HG02943 (cell line): ENCODE results near the gene DDX41.
A peak's percentile ranks its signal among the peaks of the same experiment; 100 is the strongest.

ENCODE experiments used
- ATAC-seq: cut with Tn5 transposase; IDR thresholded peaks from one replicate; pipeline ENCODE4 v1.9.1; 2021; ENCODE audit warnings: mild to moderate bottlenecking, low read depth, moderate library complexity; ENCODE audit not compliant: unreplicated experiment

DDX41 gene

DNA sequence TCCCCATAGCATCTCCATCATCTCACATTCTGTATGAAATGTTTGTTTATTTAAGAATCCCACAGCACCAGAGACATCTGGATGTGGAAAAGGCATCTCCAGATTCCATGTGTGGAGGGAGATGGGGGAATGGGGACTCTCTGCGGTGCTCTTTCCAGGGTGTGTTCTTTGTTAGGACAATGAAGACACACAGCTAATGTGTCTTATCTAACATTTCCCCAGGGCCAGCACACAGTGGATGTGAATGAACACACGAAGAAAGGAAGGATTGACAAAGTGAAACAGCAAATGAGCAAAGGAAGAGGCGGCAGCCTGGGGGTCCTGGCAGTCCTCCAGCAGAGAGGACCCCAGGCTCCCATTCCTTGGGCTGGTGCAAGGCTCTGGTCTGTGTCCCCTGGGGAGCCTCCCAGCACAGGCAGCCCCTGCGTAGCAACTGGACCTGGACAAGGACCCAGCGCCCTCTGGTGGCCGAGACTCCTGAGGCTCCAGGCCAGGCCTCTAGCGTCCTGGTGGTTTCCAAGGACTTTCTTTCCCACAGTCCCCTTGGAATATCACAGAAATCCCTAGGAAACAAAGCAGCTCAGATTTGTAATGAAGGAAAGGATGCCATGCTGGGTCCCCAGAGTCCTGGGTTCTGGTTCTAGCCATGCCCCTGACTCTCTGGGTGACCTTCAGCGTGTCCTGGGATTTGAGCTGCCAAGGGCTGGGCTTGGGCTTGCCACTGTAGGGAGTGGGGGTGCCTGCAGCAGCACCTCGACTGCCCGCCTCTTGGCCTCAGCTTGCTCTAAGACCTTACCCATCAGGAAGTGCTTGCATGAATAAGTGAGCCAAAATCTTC is 15.9 kb downstream of the DDX41 start:
- ATAC-seq: no peak

DNA sequence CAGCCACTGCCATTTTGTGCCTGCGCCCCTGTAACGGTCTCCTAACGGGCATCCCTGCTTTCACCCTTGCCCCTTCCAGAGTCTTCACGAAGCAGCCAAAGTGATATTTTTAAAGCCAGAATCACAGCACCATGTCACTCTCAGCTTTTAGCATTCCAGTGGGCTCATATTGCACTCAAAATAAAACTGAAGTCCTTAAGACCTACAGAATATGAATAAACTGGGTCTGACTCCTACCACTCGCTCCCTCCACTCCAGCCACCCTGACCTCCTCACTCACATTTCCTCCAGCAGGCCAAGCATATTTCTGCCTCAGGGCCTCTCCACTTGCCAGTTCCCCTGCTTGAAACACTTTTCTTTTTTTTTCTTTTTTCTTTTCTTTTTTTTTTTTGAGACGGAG is 16.9 kb downstream of the DDX41 start:
- ATAC-seq: no peak

DNA sequence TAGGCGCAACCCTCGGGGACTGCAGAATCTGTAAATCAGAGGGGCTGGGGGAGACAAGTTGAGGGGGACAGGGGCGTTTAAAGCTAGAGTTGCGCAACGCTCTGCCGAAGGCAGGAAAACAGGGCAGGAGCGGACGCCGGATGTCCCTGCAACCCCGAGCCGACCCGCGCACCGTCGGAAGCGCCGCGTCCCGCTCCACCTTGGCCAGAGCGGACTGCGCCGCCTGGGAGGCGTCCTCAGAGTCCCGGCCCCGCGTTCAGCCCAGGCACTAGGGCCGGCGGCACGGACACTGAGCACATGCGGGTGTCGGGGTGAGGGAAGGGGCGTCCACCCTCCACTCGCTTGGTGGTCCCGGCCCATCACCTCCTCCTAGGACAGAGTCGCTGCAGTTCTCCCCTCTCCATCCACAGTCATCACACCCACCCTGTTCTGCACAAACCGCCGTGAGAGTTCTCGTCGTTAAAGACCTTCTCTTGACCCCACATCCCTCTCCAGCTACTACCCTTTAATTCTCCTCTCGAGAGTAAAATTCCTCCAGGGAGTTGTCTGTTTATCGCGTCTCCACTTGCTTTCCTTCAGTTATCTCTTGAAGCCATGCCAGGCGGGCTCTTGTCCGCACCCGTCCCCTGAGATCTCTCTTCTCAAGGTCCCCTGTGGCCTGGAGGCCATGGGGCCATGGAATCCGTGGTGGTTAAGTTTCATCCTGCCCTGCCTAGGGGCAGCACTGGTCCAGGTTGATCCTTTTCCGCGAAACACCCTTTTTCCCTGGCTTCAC is 18.6 kb downstream of the DDX41 start:
- ATAC-seq: peak; percentile 10

DNA sequence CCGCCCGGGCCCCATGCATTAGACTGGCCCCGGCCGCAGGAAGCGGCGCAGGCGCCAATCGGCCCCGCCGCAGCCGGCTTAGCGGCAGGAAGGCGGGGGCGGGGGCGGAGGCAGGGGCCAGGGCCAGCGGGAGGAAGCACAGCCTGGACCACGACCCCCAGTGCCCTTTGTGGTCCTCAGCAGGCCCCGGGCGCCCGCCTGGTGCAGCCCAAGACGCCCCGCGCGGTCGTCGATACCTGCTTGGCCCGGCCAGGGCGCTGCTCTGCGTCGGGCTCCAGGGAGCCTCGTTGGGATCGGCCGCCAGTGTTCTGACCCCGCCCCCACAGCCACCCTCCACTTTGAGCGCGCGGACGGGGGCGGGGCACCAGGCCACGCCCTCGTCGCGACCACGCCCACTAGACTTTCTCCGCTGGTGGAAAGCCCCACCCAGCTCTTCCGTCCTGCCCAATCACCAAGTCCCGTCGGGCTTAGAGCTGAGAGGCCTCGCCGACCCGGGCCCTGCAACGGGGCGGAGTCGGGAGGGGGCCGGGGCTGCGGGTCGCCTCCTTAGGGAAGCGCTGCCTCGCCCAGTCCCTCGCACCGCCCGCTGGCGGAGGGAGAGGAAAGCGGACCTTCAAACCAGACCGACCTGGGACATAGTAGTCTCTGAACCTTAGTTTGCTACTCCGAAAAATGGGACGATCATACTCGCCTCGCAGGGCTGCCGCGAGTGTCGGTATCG is 19.3 kb downstream of the DDX41 start, which contains the start of gene PDLIM7:
PDLIM7 (minus strand) TSS at position 313 of the 721 bp plus-strand sequence. CDS start 1,092 bp downstream, outside the sequence.
- ATAC-seq: peak; percentile 65

DNA sequence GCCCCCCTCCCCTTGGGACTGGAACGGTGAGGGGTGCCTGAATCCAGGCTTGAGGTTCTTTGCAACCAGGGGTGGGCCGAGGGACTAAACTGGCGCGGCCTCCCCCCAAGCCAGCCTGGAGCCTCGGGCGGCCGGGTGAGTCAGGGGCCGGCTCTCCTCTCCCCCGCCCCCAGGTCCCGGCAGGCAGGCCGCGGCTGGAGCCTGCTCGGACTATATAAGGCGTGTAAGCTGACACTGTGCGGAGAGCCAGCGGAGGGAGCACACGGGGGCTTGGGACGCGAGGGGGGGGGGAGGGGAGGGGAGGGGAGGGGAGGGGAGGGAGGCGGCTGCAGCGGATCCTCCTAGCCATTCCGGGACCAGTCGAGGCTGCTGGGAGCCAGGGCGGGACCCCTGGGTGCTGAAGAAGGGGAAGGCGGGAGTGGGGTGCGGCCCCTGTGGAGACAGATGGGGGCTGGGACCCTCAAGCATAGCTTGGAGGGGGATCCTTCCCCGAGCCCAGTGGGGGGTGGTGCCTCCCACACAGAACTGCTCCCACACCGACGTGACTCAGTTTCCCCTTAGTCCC is 20.0 kb downstream of the DDX41 start:
- no peak for ATAC-seq

DNA sequence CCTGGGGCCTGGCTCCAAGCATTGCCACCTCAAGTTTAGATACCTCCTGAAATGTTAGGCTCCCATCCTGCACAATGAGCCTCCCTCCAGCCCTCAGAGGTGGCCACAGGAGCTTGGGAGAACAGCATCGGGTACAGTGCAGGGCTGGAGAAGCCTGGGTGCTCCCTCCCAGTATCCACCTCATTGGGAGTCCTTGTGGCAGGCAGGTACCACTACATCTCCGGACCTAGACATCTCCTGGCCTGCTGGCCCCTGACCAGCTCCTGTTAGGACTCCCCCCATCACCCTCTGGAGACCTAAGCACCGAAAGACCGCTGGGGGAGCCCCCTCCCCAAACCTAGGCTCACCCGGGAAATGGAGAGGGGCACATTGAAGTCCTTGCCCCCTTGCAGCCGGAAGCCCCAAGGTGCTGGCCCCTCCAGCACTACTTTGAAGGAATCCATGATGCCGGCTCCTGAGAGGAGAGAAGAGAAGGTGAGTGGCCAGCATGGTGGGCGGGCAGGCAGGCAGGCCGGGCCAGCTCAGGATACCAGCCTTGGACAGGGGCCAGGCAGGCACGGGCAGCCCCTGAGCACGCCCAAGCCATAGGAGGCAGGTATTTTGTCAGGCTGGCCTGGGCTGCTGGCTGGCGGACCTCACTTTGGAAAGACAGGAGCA is 20.6 kb downstream of the DDX41 start:
- no peak for ATAC-seq

DNA sequence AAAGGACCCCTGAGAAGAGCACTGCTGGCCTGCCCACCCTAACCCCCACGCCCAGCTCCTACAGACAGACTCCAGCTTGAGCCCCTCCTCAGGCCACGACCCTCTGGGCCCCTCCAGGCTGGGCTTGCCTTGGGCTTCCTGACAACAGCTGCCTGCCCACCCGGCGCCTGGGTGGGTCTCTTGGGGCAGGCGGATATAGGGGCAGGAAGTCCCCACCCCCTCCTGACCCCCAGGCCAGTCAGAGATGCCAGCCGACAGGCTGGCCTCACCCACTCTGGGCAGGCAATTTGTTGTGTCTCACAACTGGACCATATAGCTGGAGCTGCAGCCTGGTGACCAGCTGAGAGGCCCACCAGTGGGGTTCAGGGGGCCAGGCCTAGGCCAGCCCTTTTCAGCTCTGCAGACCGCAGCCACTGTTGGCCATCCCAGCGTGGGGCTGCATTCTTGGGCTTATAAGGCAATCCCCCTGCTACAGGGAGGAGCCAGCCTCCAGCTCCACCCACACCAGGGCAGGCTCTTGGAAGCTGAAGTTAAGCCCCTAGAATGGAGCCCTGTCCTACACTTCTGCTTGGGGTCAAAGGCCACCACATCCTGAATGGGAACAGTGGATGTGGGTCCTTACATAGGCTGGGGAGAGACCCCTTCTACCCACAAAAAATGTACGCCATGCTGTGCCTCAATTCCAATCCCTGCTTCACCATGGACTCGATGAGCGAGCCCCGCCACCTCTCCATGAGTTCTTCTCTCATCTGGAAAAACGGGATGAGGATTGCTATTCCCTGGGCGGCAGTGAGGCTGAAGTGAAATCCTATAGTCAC is 21.3 kb downstream of the DDX41 start:
- no peak for ATAC-seq

DNA sequence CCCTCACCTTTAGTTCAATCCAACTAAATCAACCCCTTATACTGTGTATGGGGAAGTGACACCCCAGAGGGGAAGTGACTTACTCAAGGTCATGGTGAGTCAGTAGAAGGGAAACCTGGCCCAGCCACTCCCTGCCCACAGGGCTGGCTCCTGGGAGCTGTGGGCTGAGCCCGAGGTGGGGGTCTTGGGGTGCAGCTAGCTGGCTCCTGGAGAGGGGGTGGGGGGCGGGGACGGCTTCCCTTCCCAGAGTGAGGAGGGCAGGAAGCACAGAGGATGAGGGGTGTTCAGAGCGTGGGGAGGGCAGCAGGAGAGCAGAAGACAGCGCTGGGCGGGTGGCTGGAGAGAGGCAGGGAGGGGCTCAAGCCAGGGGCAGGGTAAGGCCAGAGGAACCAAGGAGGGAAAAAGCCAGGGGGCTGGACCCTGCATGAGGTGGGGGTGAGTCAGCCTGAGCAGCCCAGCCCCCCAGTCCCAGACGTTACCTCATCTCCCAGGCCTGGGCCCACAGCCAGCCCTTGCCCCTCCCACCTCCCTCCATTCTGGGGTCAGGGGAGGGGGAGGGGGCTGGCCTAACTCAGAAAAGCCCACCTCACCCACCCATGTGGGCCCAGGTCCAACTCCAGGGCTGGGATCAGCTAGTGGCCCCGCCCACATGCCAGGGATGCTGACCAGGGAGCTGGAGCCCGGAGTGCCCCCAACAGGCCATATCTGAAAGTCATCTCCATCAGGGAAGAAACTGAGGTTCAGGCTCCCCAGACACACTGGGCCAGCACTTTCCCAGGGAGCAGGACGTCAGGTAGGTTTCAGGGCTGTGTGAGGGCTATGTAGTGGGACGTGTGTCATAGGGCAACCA is 22.2 kb downstream of the DDX41 start:
- ATAC-seq: no peak

DNA sequence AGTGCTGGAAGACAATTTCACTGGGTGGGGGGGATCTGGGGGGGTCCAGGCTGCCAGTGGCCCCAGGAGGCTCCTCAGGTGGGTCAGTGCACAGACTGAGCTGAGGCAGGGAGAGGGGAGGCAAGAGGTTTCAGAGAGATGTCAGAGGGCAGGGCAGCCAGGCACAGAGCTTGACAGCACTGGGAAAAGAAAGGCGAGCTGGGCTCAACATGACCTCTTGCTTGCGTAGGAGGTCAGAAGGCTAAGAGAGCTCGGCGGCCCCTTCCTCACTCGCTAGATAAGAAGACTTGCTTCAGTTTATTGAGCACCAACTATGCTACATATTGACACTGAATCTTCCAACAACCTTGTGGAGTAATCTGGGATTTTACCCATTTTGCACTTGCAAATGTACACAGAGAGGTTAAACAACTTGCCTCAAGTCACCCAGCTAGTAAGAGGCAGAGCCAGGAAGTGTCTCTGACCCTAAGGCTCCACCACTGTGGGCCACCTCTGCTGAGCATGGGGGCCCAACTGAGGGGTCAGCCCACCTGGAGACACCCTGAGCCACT is 22.9 kb downstream of the DDX41 start:
- ATAC-seq: no peak

DNA sequence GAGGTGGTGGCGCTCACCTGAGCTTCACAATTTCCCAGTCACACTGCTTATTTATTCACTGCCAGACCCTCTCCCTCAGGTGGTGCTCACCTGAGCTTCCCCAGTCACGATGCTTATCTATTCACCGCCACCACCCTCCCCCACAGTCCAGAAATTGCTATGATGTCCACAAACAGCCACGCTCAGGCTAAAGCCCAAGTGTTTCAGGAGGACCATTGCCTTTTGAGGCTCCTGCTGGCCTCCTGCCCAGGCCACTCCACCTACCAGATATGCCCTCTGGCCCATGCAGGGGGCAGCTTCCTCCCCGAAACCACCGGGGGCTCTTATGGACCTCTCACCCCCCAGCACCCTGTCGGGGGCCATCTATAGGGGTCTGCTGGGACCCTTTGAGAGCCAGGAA is 23.9 kb downstream of the DDX41 start:
- no peak for ATAC-seq

DNA sequence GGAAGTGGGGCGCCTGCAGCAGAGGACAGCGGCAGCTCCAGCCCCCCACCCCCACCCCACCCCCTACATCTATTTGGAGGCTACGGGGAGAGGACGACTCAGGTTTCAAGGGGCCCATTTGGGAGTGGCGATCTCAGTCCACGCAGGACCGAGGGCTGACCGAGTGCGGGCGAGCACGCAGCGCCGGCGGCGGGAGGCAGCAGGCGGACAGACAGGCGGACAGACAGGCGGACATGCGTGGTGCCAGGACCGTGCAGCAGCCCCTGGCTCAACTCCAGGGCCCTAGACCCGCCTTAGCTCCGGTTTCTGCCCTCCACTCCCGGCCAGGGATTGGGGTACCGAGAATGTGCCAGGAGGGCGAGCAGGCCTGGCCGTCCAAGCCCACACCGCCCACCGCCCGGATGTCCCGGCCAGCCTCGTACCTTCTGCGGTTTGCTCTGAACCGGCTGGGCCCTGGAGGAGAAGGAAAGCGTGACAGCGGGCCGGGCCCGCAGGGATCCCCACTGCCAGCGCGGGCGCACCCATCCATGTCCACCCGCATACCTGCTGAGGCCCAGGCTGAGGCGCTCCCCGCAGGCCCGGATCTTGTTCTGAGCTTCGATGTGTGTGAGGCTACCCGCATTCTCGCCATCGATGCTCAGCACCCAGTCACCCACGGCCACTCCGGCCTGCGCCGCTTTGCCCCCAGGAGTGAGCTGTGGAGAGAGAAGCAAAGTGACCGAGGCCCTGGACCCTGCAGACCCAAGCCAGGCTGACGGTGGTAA is 24.6 kb downstream of the DDX41 start:
- no peak for ATAC-seq

DNA sequence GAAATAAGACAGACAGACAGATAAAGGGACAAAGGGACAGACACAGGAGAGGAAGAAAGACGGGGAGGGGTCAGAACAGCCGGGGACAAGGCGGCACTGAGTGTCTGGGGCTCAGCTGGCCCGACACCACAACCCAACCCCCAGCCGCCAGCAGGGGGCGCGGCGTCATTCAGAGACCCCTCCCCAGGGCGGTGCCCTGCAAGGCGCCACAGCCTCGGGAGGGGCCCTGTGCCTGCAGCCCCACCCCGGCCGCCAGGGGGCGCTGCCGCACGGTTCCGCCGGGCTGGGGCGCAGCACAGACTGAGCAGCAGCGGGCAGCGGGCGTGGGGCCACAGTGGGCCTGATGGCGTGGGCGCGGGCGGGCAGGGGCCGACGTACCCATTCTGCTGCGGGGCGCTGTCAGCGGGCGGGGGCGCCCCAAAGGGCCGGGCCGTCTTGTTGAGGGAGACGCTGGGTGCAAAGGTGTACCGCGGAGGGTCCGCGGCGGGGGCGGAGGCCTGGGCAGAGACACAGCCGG is 25.3 kb downstream of the DDX41 start:
- no peak for ATAC-seq

DNA sequence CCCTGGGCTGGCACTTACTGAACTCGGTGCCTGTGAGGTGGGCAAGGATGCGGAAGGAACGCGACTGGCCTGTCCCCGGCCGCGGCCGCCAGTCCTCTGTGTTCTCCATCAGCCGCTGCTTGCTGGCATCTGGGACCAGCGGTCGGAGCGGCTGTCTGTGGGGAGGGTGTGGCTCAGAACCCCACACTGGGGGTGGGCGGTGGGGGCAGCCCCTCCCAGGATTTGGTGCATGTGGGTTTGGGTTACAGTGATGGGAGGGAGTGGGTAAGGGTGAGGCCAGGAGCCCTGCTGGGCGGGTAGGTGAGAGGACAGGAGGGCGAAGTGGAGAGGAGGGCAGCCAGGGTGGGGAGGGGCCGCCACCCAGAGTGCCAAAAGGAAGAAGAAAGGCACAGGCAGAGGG is 25.8 kb downstream of the DDX41 start:
- ATAC-seq: no peak

DNA sequence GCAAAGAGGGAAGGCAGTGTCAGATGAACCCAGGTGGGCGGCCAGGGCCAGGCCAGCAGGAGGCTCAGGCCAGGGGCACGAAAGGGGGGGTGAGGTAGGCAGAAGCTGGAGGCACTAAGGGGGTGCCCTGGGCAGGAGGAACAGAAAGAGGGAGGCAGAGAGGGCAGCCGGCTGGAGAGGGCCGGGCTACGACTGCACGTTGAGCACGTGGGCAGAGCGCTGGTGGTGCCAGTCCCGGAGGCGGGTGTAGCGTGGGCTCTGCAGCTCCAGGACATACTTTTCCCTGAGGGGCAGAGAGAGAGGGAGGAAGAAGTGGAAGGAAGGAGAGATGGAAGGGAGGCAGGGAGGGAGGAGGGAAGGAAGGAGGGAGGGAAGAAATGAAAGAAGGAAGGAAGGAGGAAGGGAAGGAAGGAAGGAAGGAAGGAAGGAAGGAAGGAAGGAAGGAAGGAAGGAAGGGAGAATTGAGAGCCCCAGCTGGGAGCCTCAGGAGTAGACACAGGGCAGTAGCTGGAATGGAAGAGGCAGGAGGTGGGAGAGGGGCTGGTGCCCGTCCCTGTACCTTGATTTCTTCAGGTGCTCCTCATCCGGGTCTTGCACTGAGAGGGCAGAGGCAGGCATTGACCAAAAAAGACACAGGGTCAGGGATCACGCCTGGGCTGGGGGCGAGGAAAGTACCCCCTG is 26.3 kb downstream of the DDX41 start:
- no peak for ATAC-seq

DNA sequence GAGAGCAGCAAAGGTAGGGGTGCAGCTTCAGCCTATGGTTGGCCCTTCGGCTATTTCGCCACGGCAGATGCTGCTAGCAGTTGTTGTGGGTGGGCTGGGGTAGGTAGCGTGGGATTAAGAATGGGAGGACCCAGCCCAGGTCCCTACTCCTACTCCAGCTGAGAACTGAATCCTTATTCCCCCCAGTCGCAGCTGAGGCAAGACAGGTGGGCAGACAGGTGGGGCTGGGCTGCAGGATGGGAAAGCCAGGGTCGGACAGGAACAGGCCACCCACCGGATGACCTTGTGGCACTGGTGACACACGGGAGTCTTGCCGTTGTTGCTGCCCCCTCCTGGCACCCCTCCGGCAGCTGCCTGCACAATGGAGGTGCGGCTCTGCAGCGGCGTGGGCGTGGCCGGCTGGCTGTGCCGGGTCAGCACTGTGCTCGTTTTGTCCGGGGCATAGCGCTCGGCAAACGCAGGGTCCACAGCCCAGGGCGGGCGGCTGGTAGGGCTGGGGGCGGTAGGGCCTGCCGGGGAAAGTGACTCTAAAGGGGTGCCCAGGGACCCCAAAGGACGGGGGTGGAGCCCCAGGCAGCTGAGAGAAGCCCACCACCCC is 27.5 kb downstream of the DDX41 start:
- ATAC-seq: no peak

DNA sequence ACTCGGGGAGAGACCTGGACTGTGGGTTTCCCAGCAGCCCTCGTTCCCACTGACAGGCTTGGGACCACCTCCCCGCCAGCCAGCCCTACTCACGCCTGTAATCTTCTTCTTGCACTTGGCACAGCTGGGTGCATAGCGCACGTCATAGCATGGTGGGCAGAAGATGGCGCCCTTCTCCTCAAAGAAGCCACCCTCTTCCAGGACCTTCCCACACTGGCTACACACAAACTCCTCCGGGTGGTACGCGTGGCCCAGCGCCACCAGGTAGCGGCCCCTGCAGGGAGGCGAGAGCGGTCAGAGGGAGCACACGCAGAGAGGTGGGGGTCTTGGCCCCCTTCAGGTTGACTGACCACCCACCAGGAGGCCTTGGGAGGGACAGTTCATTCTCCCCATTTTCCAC is 28.8 kb downstream of the DDX41 start:
- no peak for ATAC-seq
